Psoas muscle (tissue), 8 donors: Measurements from ENCODE around the gene AMBRA1. TPM values are rescaled to one million over a fixed set of nuclear protein-coding genes. Genes with fewer than 3 reads are reported as not detected.

Experiments used
- ATAC-seq, 4 donors: fragments of 200-7000 bp; cut with Tn5 transposase; one replicate each; pipeline ENCODE4 v1.9.1; 2020; ENCODE audit warnings: moderate library complexity in 3 of 4, mild to moderate bottlenecking in 2 of 4
- DNase-seq, 2 donors: peaks; one replicate each; pipeline ENCODE4 v3.0.0-alpha.2; 2020
- H3K27ac ChIP-seq: fragments of 200-600 bp; one replicate; pipeline ENCODE4 v1.8.0; 2022
- H3K27me3 ChIP-seq, 3 donors: fragments of 200-600 bp in 1 of 3; one replicate each; pipeline versions ENCODE4 v1.6.1 to v1.8.0; 2013 to 2022; ENCODE audit warnings: low read length in 2 of 3, mild to moderate bottlenecking in 2 of 3, moderate library complexity in 1 of 3; ENCODE audit not compliant: insufficient read depth in 3 of 3
- H3K36me3 ChIP-seq, 2 donors: fragments of 200-600 bp in 1 of 2; one replicate each; pipeline versions ENCODE4 v1.6.1 to v1.8.0; 2013 to 2022; ENCODE audit warnings: low read depth in 1 of 2, mild to moderate bottlenecking in 1 of 2, moderate library complexity in 1 of 2; ENCODE audit not compliant: insufficient read depth in 1 of 2
- H3K4me1 ChIP-seq: fragments of 200-600 bp; one replicate; pipeline ENCODE4 v1.8.0; 2022
- H3K4me3 ChIP-seq: fragments of 200-600 bp; one replicate; pipeline ENCODE4 v1.8.0; 2022; ENCODE audit warnings: mild to moderate bottlenecking
- H3K9me3 ChIP-seq: fragments of 200-600 bp; one replicate; pipeline ENCODE4 v1.8.0; 2022
- CTCF ChIP-seq: fragments of 200-600 bp; IDR thresholded peaks from one replicate; pipeline ENCODE4 v1.8.0; 2022; ENCODE audit warnings: antibody characterized with exemption
- WGBS, 3 donors: extraction: QIAGEN DNeasy Blood & Tissue Kit; methylation state at CpG; one replicate each; pipeline versions ENCODE4 v1.1.6 to v1.1.7; 2013; 5-methylcytosine and 5-hydroxymethylcytosine counted together
- intact Hi-C, 2 donors: fragments of 100-400 bp; cut with DNase I; formaldehyde crosslinking; loops; one replicate each; pipeline versions ENCODE4 v1.11.0 to v1.14.2; 2022
- polyA plus RNA-seq, 3 donors: library from polyadenylated mRNA; stranded (reverse); fragments of 200-250 nt; gene quantifications; one replicate each; pipeline ENCODE4 v1.2.3, GENCODE V29; 2013
- total RNA-seq, 4 donors: library from RNA; stranded (reverse); fragmentation: NEBNext Ultra II Directional in 2 of 4; extraction: Animal tissue kit (Norgen Biotek cat#: 25700) in 2 of 4; gene quantifications; one replicate each; pipeline versions ENCODE4 v1.2.1 to v1.2.4, GENCODE V29; 2021 to 2023
- donor health status: healthy with polysubstance abuse.
- donor health status: DM: no; HTN: no; CAD: no; lungs with moderate emphysema.
- donor health status: Bipolar disorder and iron deficiency.
- donor health status: healthy.
- donor health status: DM: yes; HTN: yes; CAD: no.
- donor health status: DM: no; HTN: no; CAD: no.
- donor health status: DM: no; HTN: no; CAD: no.
- donor health status: DM: yes; HTN: yes; CAD: no.

Gene AMBRA1
- total and polyA plus RNA-seq, 7 donors: 5.1 to 23.5 (median 10.8) TPM

- H3K36me3 ChIP-seq: peaks cover 2 to 21% of the 10 kb centered on the region in 2 donors
- WGBS, 3 donors: 64 to 81% (median 74%) methylated on average over 4 of the region's 4 CpGs
- ATAC-seq (no peak), DNase-seq (no peak)
- no peaks in the 10 kb centered on the region for H3K27me3 ChIP-seq
- H3K4me3 ChIP-seq: no peak overlapping the region
- H3K27ac ChIP-seq: no peak overlapping the region
- H3K4me1 ChIP-seq: peaks cover 6% of the 10 kb centered on the region
- intact Hi-C loops: no loop called here
- TF ChIP-seq CTCF: no peak
- no peaks in the 10 kb centered on the region for H3K9me3 ChIP-seq
These were observed 96.3 kb downstream of the AMBRA1 start for GRCh38 chr11:46497498-46497897.

- Histone ChIP-seq H3K27ac (no peak overlapping the region), H3K4me3 (no peak overlapping the region), H3K4me1 (peaks cover 13% of the 10 kb centered on the region), H3K36me3 (peaks cover 5 to 18% of the 10 kb centered on the region in 2 donors), H3K9me3 (no peaks in the 10 kb centered on the region), H3K27me3 (no peaks in the 10 kb centered on the region)
- DNase-seq: no peak
- ATAC-seq: no peak
- 88 to 89% (median 89%) methylated on average over 9 of the region's 9 CpGs for WGBS, 3 donors
- intact Hi-C loops: loop anchor here in 1 of 2 donors (5.0 kb wide), 1 partner anchor 44 kb away; no protein-coding TSS in a partner anchor
- TF ChIP-seq CTCF: no peak
These were observed 100.0 kb downstream of the AMBRA1 start for GRCh38 chr11:46493791-46494190.

DNA sequence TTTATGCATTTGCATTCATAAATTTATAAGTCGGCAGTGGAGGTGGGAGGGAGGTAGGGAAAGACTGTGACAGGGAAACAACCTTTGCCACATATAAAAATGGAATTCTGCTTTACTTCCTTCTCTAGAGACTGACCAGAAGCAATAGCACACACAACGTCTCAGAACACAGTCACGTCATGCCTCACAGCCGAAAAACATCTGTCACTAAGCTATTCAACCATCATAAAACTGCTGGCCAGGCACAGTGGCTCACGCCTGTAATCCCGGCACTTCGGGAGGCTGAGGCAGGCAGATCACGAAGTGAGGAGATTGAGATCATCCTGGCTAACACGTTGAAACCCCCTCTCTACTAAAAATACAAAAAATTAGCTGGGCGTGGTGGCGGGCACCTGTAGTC is 101.3 kb downstream of the AMBRA1 start:
- peaks cover 11% of the 10 kb centered on the region for H3K4me1 ChIP-seq
- DNase-seq (no peak), ATAC-seq (no peak)
- 50 to 57% (median 50%) methylated on average over 11 of the region's 11 CpGs for WGBS, 3 donors
- no peaks in the 10 kb centered on the region for H3K27me3 ChIP-seq
- intact Hi-C loops: loop anchor here in 1 of 2 donors (5.0 kb wide), 1 partner anchor 45 kb away; no protein-coding TSS in a partner anchor
- no peaks in the 10 kb centered on the region for H3K9me3 ChIP-seq
- peaks cover 5 to 18% of the 10 kb centered on the region in 2 donors for H3K36me3 ChIP-seq
- no peak for TF ChIP-seq CTCF
- H3K27ac ChIP-seq: no peak overlapping the region
- H3K4me3 ChIP-seq: no peak overlapping the region

- Histone ChIP-seq H3K27me3 (no peaks in the 10 kb centered on the region), H3K27ac (no peak overlapping the region), H3K9me3 (no peaks in the 10 kb centered on the region), H3K36me3 (peaks cover 5 to 18% of the 10 kb centered on the region in 2 donors), H3K4me1 (peaks cover 6% of the 10 kb centered on the region), H3K4me3 (no peak overlapping the region)
- intact Hi-C loops: loop anchor here in 1 of 2 donors (5.0 kb wide), 1 partner anchor 46 kb away; no protein-coding TSS in a partner anchor
- 27 to 35% (median 33%) methylated on average over 4 of the region's 4 CpGs for WGBS, 3 donors
- ATAC-seq (no peak), DNase-seq (no peak)
- TF ChIP-seq CTCF: no peak
These were observed 102.0 kb downstream of the AMBRA1 start for GRCh38 chr11:46491661-46492330.

GRCh38 chr11:46490666-46491065 is 103.2 kb downstream of the AMBRA1 start:
- ATAC-seq: no peak

More at GRCh38 chr11:46490666-46491065, 103.2 kb downstream of the AMBRA1 start:
- H3K27ac ChIP-seq: no peak overlapping the region
- H3K4me1 ChIP-seq: peaks cover 6% of the 10 kb centered on the region
- intact Hi-C loops: loop anchor here in 1 of 2 donors (5.0 kb wide), 1 partner anchor 47 kb away; no protein-coding TSS in a partner anchor
- no peaks in the 10 kb centered on the region for H3K27me3 ChIP-seq
- TF ChIP-seq CTCF: no peak
- H3K4me3 ChIP-seq: no peak overlapping the region
- no peak for DNase-seq
- no peaks in the 10 kb centered on the region for H3K9me3 ChIP-seq
- H3K36me3 ChIP-seq: peaks cover 5 to 18% of the 10 kb centered on the region in 2 donors
